HG03159 (cell line): ENCODE measurements around the gene PTPRH.
"Not testable (repeated sequence)": the region's sequence is repeated elsewhere in the genome, so short reads cannot be mapped to it uniquely, and the experiment has no call there.

Source experiments
- ATAC-seq: cut with Tn5 transposase; IDR thresholded peaks from one replicate; pipeline ENCODE4 v1.9.1; 2021; ENCODE audit warnings: mild to moderate bottlenecking, moderate library complexity; ENCODE audit not compliant: unreplicated experiment

Gene PTPRH

DNA sequence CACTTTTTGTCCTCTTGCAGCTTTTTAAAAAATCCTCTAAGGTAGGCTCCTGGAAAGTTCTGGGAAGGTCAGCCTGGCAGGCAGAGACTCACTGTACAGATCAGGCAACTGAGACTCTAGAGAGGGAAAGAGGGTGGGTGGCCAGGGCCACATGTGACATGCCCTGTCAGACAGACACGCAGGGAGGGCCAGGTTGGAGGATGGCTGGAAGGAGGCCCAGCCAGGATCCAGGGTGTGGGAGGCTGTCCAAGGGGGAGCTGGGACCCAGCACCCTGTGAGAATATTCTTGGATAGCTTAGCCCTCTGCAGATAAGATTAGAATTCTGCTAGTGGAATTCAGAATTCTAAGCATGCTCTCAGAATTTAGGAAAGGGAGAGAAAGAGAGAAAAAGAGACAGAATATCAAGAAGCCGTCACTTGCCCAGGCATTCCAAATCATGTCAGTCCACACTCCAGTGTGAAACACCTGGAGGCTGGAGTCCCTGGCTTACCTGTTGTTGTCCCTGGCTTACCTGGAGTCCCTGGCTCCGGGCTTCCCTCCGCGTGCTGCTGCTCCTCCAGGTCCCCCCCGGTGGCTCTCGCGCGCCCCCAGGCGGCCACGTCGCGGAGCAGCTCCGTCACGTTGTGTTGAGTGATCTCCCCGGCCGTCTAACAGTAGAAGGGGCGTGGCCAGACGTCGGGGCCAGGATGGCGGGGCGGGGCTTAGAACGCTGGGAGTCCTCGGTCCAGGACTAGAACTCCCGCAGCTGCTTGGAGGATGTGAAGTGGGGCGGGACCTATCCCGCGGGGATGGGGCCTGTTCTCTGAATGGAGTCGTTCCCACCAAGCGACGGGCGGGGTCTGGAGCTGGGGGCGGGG, 48.9 kb downstream of the PTPRH start:
- ATAC-seq: peak; percentile 86

DNA sequence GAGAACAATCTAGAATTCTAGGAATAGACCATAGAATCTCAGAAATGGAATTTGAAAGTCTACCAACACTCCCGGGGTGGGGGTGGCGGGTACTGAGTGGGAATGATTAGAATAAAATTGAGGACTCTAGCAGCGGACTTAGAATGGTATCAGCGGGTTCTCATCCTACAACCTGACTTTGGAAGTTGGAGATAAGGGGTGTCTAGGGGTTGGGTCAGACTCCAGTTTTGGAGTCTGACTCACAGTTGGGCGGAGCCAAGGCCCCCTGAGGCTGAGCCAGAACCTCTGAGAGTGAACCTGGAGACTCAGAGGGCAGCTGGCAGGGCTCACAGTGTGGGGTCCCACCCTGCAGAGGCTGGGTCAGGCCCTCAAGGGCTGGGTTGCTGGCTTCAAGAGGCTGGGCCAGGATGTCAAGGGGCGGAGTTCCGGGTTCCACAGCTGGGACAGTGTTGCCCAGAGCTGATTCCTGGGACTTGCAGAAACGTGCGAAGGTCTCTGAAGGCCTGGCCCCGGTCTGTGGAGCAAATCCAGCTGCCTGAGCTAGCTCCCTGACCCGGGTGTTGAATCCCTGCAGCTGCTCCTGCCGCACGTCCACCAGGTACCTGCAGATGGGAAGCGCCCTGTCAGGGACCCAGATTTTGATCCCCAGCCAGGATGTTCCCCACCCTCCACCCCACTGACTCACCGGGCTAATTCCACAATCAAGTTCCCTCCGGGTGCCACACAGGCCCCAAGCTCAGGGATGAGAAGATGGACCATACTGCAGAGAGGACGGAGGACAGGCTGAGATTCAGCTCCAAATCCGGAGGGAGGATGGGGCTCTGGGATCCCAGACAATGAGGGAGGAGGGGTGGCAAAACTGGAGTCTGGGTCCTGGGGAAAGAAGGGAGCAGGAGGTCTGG, 50.2 kb downstream of the PTPRH start:
- no peak for ATAC-seq

DNA sequence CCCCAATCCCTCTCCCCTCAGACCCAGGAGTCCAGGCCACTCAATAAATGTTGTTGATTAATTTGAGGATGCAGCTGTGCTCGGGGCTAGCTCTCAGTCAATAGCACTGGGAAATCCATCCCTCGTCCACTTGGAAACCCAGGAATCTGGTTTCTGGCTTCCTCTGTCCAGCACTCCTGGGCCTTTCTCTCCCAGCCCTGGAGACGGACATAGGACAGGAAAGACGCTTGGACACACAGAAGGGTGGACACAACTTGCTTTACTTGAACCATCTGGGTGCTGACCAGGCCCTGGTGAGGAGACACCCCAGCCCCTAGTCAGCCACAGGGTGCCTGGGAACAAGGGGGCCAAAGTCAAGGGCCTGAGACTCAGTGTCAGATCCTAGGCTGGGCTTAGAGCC, 50.9 kb downstream of the PTPRH start:
- no peak for ATAC-seq

DNA sequence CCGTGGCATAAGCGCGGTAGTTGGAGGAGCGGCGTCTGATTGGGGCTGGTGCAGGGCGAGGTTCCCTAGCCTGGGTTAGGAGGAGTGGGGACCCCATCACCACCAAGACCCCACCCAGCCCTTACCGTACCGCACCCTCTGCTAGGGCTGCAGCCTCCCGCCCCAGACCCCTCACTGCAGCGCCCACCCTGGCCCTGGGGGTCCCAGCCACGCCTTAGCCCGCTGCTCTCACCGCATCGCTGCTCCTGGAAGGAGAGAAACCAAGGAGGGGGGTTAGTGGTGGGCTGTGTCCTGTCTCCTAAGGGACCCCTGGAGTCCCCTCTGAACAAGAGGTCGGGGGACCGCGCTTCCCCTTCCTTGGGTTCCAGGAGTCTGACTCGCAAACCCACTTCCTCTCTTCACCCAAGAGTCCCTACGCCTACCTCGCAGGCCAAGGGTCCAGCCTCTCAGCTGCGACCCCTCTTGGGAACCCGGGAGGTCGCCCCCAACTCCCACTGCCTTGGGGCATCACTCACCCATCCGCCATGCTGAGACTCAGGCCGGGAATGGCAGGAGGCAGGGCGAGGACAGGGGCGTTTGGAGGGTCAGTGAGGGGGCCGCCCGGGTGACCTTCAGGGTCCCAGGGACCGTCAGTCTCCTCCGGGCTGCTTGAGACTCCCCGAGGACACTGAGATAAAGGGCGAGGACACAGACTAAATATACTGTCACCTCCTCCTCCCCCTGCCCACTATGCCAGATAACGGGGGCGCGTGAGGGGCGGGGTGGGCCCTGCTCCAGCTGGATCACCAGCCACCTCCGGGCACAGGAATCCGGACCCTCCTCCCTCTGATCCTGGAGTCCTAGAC, 52.0 kb downstream of the PTPRH start, which contains the start of gene TNNI3:
Gene TNNI3 (minus strand): TSS at position 669 of the 845 bp plus-strand sequence. CDS start 143 bp downstream, at position 526.
- ATAC-seq: no peak

DNA sequence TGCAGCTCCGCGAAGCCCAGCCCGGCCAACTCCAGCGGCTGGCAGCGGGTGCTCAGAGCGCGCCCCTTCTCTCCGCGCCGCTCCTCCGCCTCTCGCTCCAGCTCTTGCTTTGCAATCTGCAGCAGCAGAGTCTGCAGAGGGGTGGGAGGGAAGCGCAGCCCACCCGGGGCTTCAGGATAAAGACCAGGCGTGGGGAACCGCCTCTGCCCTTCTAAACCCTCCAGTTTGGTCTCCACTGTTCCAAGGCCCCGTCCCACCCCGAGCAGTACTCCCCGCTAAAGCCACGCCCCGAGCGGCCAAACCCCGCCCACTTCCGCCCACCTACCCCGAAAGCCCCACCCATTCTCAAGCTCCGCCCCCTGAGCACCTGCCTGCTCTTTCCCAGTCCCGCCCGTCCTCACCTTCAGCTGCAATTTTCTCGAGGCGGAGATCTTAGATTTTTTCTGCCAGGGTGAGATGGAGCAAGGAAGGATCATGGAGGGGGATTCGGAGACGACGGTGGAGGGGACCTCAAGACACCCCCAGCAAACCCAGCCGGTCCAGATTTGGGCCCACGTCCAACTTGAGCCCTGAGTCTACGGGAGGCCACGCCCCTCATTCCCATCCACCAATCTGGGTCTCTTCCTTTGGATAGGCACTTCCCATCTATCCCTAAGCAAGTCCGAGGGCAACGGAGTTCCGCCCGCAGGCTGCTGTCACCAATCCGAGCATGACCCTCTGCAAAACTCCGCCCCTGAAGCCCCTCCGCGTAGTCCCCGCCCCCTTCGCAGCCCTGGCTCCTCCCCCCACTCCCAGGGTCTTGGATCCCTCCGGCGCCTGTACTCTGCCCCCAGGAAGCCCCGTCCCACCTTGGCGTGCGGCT, 52.9 kb downstream of the PTPRH start:
- no peak for ATAC-seq

DNA sequence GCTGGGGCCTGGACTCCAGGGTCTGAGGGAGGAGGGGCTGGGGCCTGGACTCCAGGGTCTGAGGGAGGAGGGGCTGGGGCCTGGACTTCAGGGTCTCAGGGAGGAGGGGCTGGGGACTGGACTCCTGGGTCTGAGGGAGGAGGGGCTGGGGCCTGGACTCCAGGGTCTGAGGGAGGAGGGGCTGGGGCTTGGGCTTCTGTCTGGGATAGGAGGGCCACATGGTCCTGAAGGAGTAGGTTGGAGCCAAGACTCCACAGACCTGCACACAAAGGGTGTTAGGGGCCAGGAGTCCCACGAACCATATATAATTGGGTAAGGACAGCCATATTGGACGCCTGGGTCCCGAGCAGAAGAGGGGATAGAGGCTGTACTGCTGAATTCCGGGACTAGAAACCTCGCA, 53.5 kb downstream of the PTPRH start:
- not testable (repeated sequence) for ATAC-seq

DNA sequence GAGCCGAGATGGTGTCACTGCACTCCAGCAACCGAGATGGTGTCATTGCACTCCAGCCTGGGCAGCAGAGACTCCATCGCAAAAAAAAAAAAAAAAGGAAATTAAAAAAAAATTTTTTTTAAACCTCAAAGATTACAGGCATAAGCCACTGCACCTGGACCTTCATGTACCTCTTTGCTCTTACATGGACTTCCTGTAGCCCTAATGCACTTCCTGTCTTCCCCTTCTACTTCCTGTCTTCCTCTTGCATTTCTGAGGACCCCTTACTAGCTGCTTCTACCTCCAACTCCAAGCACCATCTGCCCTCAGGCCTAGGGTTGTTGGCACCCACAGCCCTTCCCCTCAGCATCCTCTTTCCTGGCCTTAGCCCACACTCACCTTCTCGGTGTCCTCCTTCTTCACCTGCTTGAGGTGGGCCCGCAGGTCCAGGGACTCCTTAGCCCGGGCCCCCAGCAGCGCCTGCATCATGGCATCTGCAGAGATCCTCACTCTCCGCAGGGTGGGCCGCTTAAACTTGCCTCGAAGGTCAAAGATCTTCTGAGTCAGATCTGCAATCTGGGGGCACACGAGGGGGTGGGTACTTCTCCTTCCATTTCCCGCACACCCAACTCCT, 55.5 kb downstream of the PTPRH start:
- no peak for ATAC-seq

DNA sequence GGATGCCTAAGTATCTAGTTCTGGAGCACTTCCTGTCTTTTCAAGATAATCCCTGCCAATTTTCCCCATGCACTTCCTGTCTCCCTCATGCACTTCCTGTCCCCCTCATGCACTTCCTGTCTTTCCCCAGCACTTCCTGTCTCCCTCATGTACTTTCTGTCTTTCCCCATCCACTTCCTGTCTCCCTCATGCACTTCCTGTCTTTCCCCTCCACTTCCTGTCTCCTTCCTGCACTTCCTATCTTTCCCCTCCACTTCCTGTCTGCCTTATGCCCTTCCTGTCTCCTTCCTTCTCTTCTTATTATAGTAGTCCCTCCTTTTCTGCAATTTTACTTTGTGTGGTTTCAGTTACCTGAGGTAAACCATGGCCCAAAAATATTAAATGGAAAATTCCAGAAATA, 57.3 kb downstream of the PTPRH start:
- ATAC-seq: no peak

DNA sequence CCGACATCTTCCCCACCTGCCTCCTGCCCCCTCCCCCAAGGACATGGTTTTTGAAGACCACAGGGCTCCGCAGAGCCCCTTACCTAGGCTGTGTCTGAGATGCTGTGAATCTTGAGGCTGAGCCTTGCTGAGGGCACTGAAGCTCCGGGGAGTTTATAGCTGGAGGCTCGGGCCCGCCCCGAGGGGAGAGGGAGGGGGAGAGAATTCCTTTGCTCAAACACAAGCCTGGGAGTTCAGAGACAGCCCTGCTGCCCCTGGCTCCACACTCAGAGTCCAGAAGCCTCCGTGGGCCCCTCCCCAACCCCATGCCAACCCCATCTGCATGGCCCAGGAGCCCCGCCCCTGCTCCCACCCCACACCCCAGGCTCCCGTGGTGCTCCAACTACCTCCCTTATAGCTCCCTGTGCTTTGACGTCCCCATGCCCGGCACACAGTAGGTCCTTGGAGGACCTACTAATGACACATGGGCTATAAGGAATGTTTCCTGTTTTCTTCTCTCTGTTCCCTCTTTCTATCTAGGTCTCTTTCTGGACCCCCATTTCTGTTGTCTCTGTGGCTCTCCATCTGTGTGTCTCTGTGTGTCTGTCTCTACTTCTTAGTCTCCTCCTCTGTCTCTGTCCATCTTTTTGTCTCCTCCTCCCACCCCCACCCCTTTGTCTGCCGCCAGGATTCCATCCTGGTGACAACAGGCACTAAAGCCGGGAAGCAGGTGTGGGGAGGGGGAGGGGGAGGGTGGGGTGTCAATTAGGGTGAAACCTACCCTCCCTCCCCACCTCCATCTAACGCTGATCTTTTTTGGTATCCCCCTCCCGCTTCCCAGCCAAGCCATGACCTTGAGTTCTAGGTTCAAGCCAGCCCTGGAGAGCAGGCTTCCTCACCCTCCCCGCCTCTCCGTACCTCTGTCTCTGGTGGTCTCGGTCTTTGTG, 60.0 kb downstream of the PTPRH start, which contains the start of gene TNNT1:
Gene TNNT1 (minus strand): TSS at position 129 of the 926 bp plus-strand sequence. CDS start 2,049 bp downstream, outside the sequence.
- ATAC-seq: no peak

DNA sequence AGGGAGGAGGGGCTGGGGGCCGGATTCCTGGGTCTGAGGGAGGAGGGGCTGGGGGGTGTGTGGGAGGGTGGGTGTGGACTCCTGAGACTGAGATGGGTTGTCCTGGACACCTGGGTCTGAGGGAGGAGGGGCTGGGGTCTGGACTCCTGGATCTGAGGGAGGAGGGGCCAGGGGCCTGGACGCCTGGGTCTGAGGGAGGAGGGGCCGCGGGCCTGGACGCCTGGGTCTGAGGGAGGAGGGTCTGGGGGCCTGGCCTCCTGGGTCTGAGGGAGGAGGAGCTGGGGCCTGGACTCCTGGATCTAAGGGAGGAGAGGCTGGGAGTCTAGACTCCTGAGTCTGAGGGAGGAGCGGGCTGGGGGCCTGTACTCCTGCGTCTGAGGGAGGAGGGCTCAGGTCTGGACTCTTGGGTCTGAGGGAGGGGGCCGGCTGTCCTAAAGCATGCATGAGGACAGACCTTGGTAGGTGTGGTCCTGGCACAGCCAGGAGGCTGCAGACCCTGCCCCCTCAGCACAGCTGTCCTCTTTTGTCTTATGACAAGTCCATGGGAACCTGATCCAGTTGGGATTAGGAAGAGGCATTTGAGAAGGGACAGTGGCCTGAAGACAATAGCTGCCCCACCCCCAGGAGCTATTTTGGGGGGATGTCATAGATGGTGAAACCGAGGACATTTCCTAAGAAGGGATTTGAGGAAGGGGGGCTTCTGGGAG, 61.6 kb downstream of the PTPRH start:
- ATAC-seq: no peak

DNA sequence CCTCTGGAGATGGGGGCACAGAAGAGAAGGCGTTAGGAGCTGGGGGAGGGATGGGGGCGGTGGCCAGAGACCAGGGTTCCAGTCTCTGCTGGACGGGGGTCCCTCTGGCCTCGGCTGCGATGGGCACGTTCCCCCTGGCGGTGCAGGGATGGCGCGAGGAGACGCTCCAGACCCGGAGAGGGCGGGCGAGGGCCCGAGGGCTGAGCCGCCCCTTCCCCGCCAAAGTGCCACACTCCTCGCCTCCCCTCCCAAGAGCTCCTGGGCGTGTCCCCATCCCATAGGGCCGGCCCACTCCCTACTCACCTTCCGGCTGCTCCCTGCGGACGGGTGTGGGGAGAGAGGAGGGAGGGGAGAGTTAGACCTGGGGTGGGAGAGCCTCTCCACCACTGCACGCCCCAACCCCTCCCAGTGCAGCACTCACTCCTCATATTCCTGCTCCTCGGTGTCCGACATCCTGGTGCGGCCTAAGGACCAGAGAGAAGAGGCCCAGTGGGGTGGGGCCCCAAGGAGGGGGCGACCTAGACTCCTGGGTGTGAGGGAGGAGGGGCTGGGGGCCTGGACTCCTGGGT, 62.5 kb downstream of the PTPRH start:
- ATAC-seq: no peak

DNA sequence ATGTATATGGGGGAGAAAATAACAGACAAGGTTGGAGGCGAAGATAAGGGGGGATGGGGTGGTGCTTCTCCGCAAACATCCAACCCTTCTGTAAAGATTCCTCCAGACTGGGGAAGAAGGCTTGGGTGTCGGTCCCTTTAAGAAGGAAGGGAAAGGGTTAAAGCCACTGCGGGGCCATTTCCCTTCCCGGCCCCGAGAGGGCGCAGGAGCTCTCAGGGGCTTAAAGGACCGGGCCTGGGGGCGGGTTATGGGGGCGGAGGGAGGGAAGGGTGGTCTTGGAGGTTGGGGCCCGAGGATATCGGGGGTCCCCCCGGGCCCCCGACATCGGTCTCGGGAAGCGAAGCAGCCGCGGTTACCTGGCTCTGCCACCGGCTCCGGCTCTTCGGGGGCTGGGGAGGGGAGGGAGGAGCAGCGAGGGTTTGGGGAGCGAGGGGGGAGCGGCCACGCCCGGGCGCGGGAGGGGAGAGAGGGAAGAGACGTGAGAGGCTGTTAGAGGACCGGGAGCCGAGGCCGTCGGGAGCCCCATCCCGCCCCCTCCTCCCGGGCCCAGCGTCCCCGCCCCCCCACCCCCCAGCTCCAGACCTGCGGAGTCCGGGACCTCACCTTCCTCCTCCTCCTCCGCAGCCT, 63.1 kb downstream of the PTPRH start:
- ATAC-seq: no peak

DNA sequence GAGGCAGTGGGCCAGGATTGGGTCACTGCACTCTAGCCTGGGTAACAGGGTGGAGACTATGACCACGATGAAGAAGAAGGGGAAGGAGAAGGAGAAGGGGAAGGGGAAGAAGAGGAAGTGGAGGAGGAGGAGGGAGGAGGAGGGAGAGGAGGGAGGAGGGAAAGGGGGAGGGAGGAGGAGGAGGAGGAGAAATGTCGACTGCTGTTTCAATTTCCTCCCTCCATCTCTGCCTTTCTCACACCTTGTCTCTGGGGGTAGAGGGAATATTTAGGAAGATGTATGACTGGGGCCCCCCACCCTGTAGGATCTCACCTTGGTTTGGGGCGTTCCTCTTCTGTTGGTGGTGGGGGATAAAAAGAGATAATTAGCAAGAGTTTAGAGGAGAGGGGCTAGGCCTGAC, 64.1 kb downstream of the PTPRH start:
- no peak for ATAC-seq

DNA sequence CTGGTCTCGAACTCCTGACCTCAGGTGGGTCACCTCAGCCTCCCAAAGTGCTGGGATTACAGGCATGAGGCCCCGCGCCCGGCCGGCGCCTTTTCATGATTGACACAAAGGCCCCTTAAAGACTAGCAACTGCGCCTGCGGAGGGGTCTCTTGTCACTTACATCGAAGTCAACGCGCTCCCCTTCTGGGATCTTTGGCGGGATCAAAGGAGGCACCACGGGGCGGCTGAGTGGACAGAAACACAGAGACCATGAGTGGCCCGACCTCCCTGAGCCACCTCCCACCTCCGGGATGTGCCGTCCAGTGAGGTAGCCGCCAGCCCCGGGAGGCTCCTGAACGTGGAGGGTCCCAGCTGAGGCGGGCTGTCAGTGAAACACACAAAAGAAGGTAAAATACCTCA, 67.6 kb downstream of the PTPRH start:
- ATAC-seq: no peak

DNA sequence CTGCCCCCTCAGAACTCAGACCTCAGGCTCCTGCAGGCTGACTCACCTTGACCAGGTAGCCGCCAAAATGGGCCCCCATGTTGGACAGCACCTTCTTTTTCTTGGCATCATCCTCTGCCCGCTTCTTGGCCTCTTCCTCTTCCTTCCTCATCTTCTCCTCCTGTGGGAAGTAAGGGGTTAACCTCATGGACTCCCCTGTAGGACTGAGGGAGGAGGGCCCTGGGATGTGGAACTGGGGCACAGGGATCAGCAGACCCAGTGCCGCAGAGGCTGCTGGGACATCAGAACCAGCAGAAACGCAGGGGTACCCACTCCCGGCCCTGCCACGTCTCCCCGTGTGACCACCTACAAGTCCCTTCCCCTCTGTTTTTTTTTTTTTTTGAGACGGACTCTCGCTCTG, 71.4 kb downstream of the PTPRH start:
- no peak for ATAC-seq

DNA sequence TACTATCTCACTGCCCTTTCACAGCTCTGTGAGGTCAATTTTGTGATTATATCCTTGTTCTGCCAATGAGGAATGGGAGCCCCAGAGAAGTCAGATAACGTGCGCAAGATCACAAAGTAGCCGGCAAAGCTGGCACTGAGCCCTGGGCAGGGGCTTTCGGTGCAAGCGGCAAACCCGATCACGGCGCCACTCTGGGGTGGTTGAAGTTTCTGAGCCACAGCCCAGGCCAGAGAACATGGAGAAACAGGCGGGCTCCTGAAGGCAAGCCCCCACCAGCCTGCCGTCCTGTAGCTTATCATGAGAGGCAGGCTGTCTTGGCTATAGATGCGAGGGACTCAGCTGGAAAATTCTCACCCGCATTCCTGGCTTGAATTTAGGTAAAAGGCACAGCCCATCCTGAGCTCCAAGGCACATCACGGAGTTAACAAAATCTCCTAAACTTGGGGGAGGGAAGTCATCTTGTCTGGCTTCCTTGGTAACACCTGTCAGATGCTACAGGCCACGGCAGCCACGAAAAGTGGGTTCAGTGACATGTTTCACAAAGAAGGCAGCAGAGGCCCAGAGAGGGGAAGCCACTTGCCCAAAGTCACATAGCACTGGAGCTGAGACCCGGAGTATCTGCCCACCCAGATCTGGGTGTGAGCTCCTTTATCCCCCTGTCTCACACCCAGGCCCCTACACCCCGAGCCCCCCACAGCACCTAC, 72.8 kb downstream of the PTPRH start:
- ATAC-seq: no peak
